AG04450 (cell line): ENCODE data around the gene ANO9. TPM values are rescaled to one million over a fixed set of nuclear protein-coding genes. Genes with fewer than 3 reads are reported as not detected.

Source experiments
- CTCF ChIA-PET: fragments of 300-600, 350-600 bp; formaldehyde crosslinking; extraction: SDS; loops from one replicate; lab custom pipeline; 2022; ENCODE audit warnings: antibody characterized with exemption, inconsistent platforms; lab: Charles Lee
- POLR2A ChIA-PET: fragments of 350-600 bp; formaldehyde crosslinking; extraction: SDS; loops from one replicate; lab custom pipeline; 2021; ENCODE audit warnings: antibody characterized with exemption, inconsistent platforms; lab: Yijun Ruan, JAX
- DNase-seq: peaks from one replicate; pipeline ENCODE4 v3.0.0-alpha.2; 2011; ENCODE audit warnings: low read depth, low spot score
- H3K27ac ChIP-seq: one replicate; pipeline ENCODE4 v1.5.1; 2012; ENCODE audit warnings: low read depth, low read length, control low read depth
- H3K27me3 ChIP-seq: one replicate; pipeline ENCODE4 v1.6.0; 2012; ENCODE audit warnings: low read length; ENCODE audit not compliant: control insufficient read depth, insufficient read depth
- H3K4me3 ChIP-seq: 2 replicates; pipeline ENCODE4 v1.5.1; 2011; ENCODE audit warnings: mild to moderate bottlenecking, low read depth, low read length, control low read depth
- H3K9me3 ChIP-seq: 2 replicates; pipeline ENCODE4 v1.5.1; 2012; ENCODE audit warnings: low read length; ENCODE audit not compliant: control insufficient read depth, insufficient read depth
- polyA plus RNA-seq: library from polyadenylated mRNA; depleted of rRNA; stranded (reverse); fragments of >200 nt; gene quantifications from 2 replicates; pipeline ENCODE4 v1.2.3, GENCODE V29; 2011
- TF ChIP-seq, protein P1 (sequence below): IDR thresholded peaks from 2 replicates; pipeline ENCODE4 v1.5.1; 2011; ENCODE audit warnings: low read depth, low read length, control low read depth, inconsistent platforms

Gene ANO9
- polyA plus RNA-seq, 1 experiment = 0.10 TPM

- Histone ChIP-seq H3K27me3 (no peaks in the 10 kb centered on the region), H3K4me3 (no peak overlapping the region), H3K9me3 (no peaks in the 10 kb centered on the region; the same call in 1 of the 2 replicates), H3K27ac (no peak overlapping the region)
- ChIA-PET CTCF (no interaction called here), POLR2A (no interaction called here)
- DNase-seq = no peak
- TF ChIP-seq, protein P1, sequence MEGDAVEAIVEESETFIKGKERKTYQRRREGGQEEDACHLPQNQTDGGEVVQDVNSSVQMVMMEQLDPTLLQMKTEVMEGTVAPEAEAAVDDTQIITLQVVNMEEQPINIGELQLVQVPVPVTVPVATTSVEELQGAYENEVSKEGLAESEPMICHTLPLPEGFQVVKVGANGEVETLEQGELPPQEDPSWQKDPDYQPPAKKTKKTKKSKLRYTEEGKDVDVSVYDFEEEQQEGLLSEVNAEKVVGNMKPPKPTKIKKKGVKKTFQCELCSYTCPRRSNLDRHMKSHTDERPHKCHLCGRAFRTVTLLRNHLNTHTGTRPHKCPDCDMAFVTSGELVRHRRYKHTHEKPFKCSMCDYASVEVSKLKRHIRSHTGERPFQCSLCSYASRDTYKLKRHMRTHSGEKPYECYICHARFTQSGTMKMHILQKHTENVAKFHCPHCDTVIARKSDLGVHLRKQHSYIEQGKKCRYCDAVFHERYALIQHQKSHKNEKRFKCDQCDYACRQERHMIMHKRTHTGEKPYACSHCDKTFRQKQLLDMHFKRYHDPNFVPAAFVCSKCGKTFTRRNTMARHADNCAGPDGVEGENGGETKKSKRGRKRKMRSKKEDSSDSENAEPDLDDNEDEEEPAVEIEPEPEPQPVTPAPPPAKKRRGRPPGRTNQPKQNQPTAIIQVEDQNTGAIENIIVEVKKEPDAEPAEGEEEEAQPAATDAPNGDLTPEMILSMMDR = no peak
Observed at GRCh38 chr11:452203-452744, 10.5 kb upstream of the ANO9 start.

- DNase-seq = no peak
- no peak overlapping the region for H3K27ac ChIP-seq
- no peaks in the 10 kb centered on the region; the same call in 1 of the 2 replicates for H3K9me3 ChIP-seq
- CTCF ChIA-PET = no interaction called here
- TF ChIP-seq, protein P1 = no peak
- H3K4me3 ChIP-seq = peak overlapping the region; percentile 85
- POLR2A ChIA-PET = no interaction called here
- no peaks in the 10 kb centered on the region for H3K27me3 ChIP-seq
Observed at GRCh38 chr11:451738-452137, 9.9 kb upstream of the ANO9 start.

DNA sequence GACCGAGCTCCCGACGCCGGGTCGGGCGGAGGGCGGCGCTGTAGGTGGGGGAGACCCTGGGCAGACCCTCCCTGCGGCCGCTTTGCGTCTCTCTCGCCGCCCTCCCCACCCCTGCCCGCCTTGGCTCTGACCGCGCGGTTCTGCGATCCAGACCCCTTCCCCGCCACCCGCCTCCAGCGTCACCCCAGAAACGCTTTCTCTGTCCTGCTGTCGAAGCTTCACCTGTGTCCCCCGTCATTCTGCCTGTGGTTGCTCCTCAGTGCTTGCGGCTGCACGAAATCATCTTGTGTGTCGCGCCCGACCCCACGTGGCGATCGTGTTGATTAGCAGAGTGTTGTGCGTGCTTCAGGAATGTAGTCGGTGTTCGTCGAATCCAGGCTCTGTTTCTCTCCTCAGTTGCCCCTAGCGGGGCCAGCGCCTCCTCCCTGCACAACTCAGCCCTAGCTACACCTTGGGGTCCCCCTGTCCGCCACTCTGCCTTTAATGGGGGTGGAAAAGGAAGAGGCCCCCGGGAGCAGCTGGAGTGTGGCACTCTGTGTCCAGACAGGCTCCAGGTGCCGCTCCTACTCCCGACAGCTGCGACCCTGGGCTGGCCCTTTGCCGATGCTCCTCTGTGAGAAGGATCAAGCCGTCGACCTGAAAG is 9.1 kb upstream of the ANO9 start:
- CTCF ChIA-PET = interaction anchor here (0.6 to 0.7 kb wide), 2 partner anchors 10 to 44 kb away, joined by 3 read pairs; no protein-coding TSS in a partner anchor
- H3K9me3 ChIP-seq = no peaks in the 10 kb centered on the region; the same call in 1 of the 2 replicates
- H3K27ac ChIP-seq = no peak overlapping the region
- TF ChIP-seq, protein P1 = 0 out of 2 replicates have a peak, but pooled peaks have one; percentile 6
- no peaks in the 10 kb centered on the region for H3K27me3 ChIP-seq
- DNase-seq = no peak
- POLR2A ChIA-PET = no interaction called here
- H3K4me3 ChIP-seq = peak overlapping the region; percentile 85

DNA sequence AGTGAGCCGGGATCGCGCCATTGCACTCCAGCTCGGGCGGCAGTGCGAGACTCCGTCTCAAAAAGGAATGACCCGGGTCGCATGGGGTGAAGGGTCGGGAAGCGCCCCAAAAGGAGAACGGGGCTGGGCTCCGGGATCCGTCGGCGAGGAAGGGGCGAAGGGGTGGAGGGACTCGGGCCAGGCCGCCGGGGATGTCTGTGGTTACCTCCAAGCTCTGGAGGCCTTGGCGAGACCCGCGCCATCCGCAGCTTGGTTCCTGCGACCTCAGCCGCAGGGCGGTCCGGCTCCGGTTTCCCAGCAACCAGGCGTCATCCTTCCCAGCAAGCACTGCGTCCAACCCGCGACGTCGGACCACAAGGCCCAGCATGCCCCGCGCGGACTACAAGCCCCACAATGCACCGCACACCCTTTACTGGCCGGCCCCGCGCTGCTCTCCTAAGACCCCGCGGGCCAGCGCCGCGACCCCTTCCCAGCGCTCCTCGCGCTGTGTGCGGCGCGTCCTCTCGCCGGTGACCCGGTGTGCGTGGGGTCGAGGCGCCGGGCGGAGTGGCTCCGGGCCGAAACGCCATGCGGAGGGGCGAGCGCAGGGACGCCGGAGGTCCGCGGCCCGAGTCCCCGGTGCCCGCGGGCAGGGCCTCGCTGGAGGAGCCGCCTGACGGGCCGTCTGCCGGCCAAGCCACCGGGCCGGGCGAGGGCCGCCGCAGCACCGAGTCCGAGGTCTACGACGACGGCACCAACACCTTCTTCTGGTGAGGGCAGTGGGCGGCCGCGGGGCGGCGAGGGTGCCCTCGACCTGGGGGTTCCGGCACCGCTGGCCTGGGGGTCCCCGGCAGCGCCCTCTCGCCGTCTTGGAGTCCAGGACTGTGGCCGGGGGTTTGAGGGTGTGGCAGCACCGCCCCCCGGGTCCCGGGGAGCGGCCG is 8.3 kb upstream of the ANO9 start, which contains the start of gene PTDSS2:
Gene PTDSS2, plus strand, starts transcription at position 391 of the 920 bp plus-strand sequence. Its CDS starts 177 bp downstream, at position 568.
- Histone ChIP-seq H3K27ac (peak within 1 kb of the TSS; percentile 52), H3K4me3 (peak within 1 kb of the TSS; percentile 85), H3K27me3 (no peaks in the 10 kb centered on the region), H3K9me3 (no peaks in the 10 kb centered on the region; the same call in 1 of the 2 replicates)
- DNase-seq = peak; percentile 86
- TF ChIP-seq, protein P1 = no peak
- CTCF ChIA-PET = interaction anchor here (0.6 to 2.5 kb wide), 6 partner anchors 9 to 243 kb away, joined by 3 to 24 read pairs (median 3); partner anchors contain the start of genes BET1L and RIC8A
- POLR2A ChIA-PET = interaction anchor here (1.2 to 1.8 kb wide), 4 partner anchors 22 to 243 kb away, joined by 3 to 4 read pairs (median 4); partner anchors contain the start of genes BET1L, PHRF1 and RIC8A
